Right renal pelvis (tissue), 4 donors: ENCODE data around the gene PTCH2. TPM values are rescaled to one million over a fixed set of nuclear protein-coding genes. Genes with fewer than 3 reads are reported as not detected.

Experiments
- DNase-seq, 4 donors: peaks; one replicate each; pipeline ENCODE4 v3.0.0-alpha.2; 2013; ENCODE audit warnings: low read depth in 4 of 4, low spot score in 3 of 4, missing footprints in 1 of 4
- polyA plus RNA-seq, 4 donors: library from polyadenylated mRNA; unstranded; fragments of 120-200 nt; gene quantifications; one replicate each; pipeline ENCODE4 v1.2.1, GENCODE V29; 2013; ENCODE audit not compliant: insufficient read length in 4 of 4

The PTCH2 gene
- polyA plus RNA-seq, 4 donors = 4.5 to 6.2 (median 5.0) TPM

GRCh38 chr1:44785029-44785380 is 58.0 kb downstream of the PTCH2 start:
- no peak for DNase-seq

GRCh38 chr1:44784094-44785028 is 58.7 kb downstream of the PTCH2 start:
- no peak for DNase-seq

- DNase-seq = no peak
Observed at GRCh38 chr1:44783697-44784093, 59.4 kb downstream of the PTCH2 start.

- DNase-seq = no peak
Observed at GRCh38 chr1:44780583-44781121, 62.4 kb downstream of the PTCH2 start.

- no peak for DNase-seq
Observed at GRCh38 chr1:44778705-44779576, 64.1 kb downstream of the PTCH2 start.

- DNase-seq = no peak
Observed at GRCh38 chr1:44777969-44778635, 65.0 kb downstream of the PTCH2 start.

- no peak for DNase-seq
Observed at GRCh38 chr1:44777547-44777946, 65.5 kb downstream of the PTCH2 start.

- DNase-seq = no peak
Observed at GRCh38 chr1:44776730-44777068, 66.4 kb downstream of the PTCH2 start.

- DNase-seq = no peak
Observed at GRCh38 chr1:44775930-44776729, 66.9 kb downstream of the PTCH2 start.

- DNase-seq = peak; percentile 91 to 95 (median 92)
Observed at GRCh38 chr1:44775078-44775929, 67.7 kb downstream of the PTCH2 start, which contains the start of gene RPS8. Gene RPS8 (plus strand): TSS chr1:44775540. CDS start chr1:44775597, 57 bp downstream.

Other genes with a start within 250 kb of the PTCH2 start
- 10 to 100 TPM; 12.0 to 13.7 (median 13.3) TPM for gene TMEM53, start 168.8 kb downstream of the PTCH2 start, polyA plus RNA-seq
- 1 to 10 TPM; 3.2 to 8.2 (median 5.8) TPM for gene ARMH1, start 168.5 kb downstream of the PTCH2 start, polyA plus RNA-seq
- 1 to 10 TPM in 1 of 4 donors, not detected in 3; 4.1 TPM for gene RNU5D-1, start 112.1 kb downstream of the PTCH2 start, polyA plus RNA-seq
- gene KIF2C, start 103.4 kb downstream of the PTCH2 start, polyA plus RNA-seq = 10 to 100 TPM; 23.7 to 26.0 (median 24.6) TPM
- 1,000 to 10,000 TPM; 2,111 to 2,587 (median 2,263) TPM for gene RPS8, start 67.7 kb downstream of the PTCH2 start, polyA plus RNA-seq
- gene BEST4, start 55.1 kb downstream of the PTCH2 start, polyA plus RNA-seq = 1 to 10 TPM in 1 of 4 donors, under 1 TPM in 3; 0.69 to 1.3 (median 0.80) TPM
- gene PLK3, start 42.9 kb downstream of the PTCH2 start, polyA plus RNA-seq = 1 to 10 TPM; 5.3 to 8.4 (median 6.6) TPM
- under 1 TPM in 1 of 4 donors, not detected in 3; 0.26 TPM for gene DYNLT4, start 35.9 kb downstream of the PTCH2 start, polyA plus RNA-seq
- 10 to 100 TPM; 10.0 to 11.4 (median 10.6) TPM for gene BTBD19, start 34.7 kb downstream of the PTCH2 start, polyA plus RNA-seq
- 10 to 100 TPM; 32.9 to 36.6 (median 34.0) TPM for gene EIF2B3, start 143.3 kb upstream of the PTCH2 start, polyA plus RNA-seq
- gene HECTD3, start 168.1 kb upstream of the PTCH2 start, polyA plus RNA-seq = 10 to 100 TPM; 32.0 to 33.4 (median 32.8) TPM
- 100 to 1,000 TPM in 3 of 4 donors, 10 to 100 TPM in 1; 98.8 to 112 (median 105) TPM for gene UROD, start 169.0 kb upstream of the PTCH2 start, polyA plus RNA-seq